Breast epithelium (tissue), 4 donors: ENCODE data around the gene IL37. TPM values are rescaled to one million over a fixed set of nuclear protein-coding genes. Genes with fewer than 3 reads are reported as not detected.
"Not testable (repeated sequence)": the region's sequence is repeated elsewhere in the genome, so short reads cannot be mapped to it uniquely, and the experiment has no call there.

Source experiments
- DNase-seq, 2 donors: peaks; one replicate each; pipeline ENCODE4 v3.0.0-alpha.2; 2019; ENCODE audit warnings: low spot score in 2 of 2
- H3K27ac ChIP-seq, 2 donors: fragments of 200-600 bp; sonication (generic) in 1 of 2; one replicate each; pipeline ENCODE4 v1.5.1; 2016 to 2019; ENCODE audit warnings: mild to moderate bottlenecking in 1 of 2
- H3K27me3 ChIP-seq, 2 donors: fragments of 200-600 bp; sonication (generic) in 1 of 2; one replicate each; pipeline versions ENCODE4 v1.5.1 to v1.6.0; 2017 to 2019; ENCODE audit warnings: control low read depth in 1 of 2, mild to moderate bottlenecking in 1 of 2
- H3K36me3 ChIP-seq: fragments of 200-600 bp; one replicate; pipeline ENCODE4 v1.5.1; 2019
- H3K4me1 ChIP-seq, 2 donors: fragments of 200-600 bp; sonication (generic); one replicate each; pipeline ENCODE4 v1.5.1; 2016 to 2019; ENCODE audit warnings: control low read depth in 1 of 2
- H3K4me3 ChIP-seq, 3 donors: fragments of 200-600 bp; sonication (generic); 1 replicate in 2 of 3; 2 replicates in 1 of 3; pipeline ENCODE4 v1.5.1; 2016 to 2019; ENCODE audit warnings: mild to moderate bottlenecking in 3 of 3, moderate library complexity in 2 of 3
- H3K9me3 ChIP-seq, 2 donors: fragments of 200-600 bp; sonication (generic) in 1 of 2; one replicate each; pipeline ENCODE4 v1.5.1; 2016 to 2019; ENCODE audit warnings: control low read depth in 1 of 2
- CTCF ChIP-seq, 3 donors: fragments of 450-650 bp; IDR thresholded peaks; one replicate each; pipeline ENCODE4 v1.5.1; 2016 to 2017; ENCODE audit warnings: antibody characterized with exemption in 3 of 3, mild to moderate bottlenecking in 3 of 3, moderate library complexity in 3 of 3
- POLR2A ChIP-seq: fragments of 450-650 bp; IDR thresholded peaks from one replicate; pipeline ENCODE4 v1.6.1; 2016; ENCODE audit warnings: antibody characterized with exemption, mild to moderate bottlenecking, moderate library complexity
- POLR2AphosphoS5 ChIP-seq, 3 donors: sonication (generic); formaldehyde crosslinking; IDR thresholded peaks; one replicate each; pipeline ENCODE4 v1.6.1; 2017; ENCODE audit warnings: antibody characterized with exemption in 3 of 3
- intact Hi-C: fragments of 100-400 bp; cut with DNase I; formaldehyde crosslinking; loops from one replicate; pipeline ENCODE4 v1.15.1; 2023; ENCODE audit warnings: low total_unique reads
- total RNA-seq, 3 donors: library from RNA; depleted of rRNA; stranded (reverse); fragments of >200 nt; gene quantifications; one replicate each; pipeline ENCODE4 v1.1.0, GENCODE V29; 2016

The IL37 gene
- total RNA-seq, 3 donors from 2014 or later: not detected

DNA sequence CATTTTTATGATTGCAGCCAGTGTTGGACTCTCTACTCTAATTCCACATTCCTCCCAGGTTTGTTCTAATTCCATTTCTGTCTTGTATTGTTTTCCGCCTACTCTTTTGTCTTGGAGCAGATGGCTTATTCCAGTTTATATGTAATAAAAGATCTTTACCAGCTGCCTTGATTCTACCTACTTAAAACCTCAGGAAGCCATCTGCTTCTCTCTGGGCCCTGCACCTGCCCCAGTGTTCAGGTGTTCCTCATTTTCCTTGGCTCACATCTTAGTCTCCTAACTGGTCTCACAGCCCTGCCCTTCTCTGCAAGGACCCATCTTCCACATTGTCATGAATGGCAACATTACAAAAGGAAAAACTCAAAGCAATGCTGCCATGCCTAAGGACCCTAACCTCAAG lies 21.0 kb upstream of the IL37 start:
- Histone ChIP-seq H3K27me3 (no peaks in the 10 kb centered on the region), H3K4me1 (no peaks in the 10 kb centered on the region), H3K27ac (no peak overlapping the region), H3K9me3 (no peaks in the 10 kb centered on the region), H3K4me3 (no peak overlapping the region), H3K36me3 (no peaks in the 10 kb centered on the region)
- DNase-seq: no peak
- intact Hi-C loops: no loop called here
- TF ChIP-seq POLR2AphosphoS5 (IDR thresholded peaks at IDR 0.05): no peak
- no peak for TF ChIP-seq CTCF (IDR thresholded peaks at IDR 0.05)
- TF ChIP-seq POLR2A: no peak

DNA sequence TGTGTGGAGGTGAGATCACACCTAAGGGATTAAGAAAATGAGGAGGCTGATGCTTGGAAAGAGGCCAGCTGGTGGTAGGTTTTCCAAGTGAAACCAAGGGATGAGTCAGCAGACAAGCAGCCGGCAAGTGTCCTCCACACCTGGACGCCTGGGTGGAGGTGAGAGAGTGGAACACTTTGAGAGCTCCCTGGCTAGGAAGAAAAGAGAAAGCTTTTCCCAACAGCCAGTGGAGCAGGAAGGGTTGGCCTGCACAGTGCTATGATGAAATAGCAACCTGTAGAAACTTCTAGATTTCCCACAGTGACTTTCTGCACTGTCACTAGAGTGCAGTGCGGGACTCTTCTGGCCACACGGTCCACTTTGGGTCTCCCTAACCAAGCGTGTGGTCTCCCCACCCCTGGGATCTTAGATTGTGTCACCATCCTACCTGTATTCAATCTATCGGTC lies 19.6 kb upstream of the IL37 start:
- TF ChIP-seq POLR2A (no peak), POLR2AphosphoS5 (IDR thresholded peaks at IDR 0.05) (no peak), CTCF (IDR thresholded peaks at IDR 0.05) (no peak)
- H3K36me3 ChIP-seq: no peaks in the 10 kb centered on the region

GRCh38 chr2:112893752-112894151 lies 17.2 kb upstream of the IL37 start:
- intact Hi-C loops: no loop called here
- Histone ChIP-seq H3K27ac (no peak overlapping the region), H3K4me1 (no peaks in the 10 kb centered on the region), H3K27me3 (peaks cover 0 to 5% of the 10 kb centered on the region in 2 donors), H3K4me3 (no peak overlapping the region), H3K36me3 (no peaks in the 10 kb centered on the region), H3K9me3 (no peaks in the 10 kb centered on the region)
- DNase-seq: no peak
- TF ChIP-seq CTCF (IDR thresholded peaks at IDR 0.05) (no peak), POLR2A (no peak), POLR2AphosphoS5 (IDR thresholded peaks at IDR 0.05) (no peak)

More for the DNA sequence above, 19.6 kb upstream of the IL37 start:
- Histone ChIP-seq H3K4me1 (no peaks in the 10 kb centered on the region), H3K27ac (peak overlapping the region in 1 of 2 donors; percentile 3), H3K27me3 (no peaks in the 10 kb centered on the region), H3K9me3 (no peaks in the 10 kb centered on the region), H3K4me3 (no peak overlapping the region)
- intact Hi-C loops: no loop called here
- peak in 1 of 2 donors; percentile 55 for DNase-seq

- intact Hi-C loops: no loop called here
- H3K27ac ChIP-seq: no peak overlapping the region
- TF ChIP-seq POLR2AphosphoS5 (IDR thresholded peaks at IDR 0.05): no peak
- no peak for TF ChIP-seq POLR2A
- no peak for TF ChIP-seq CTCF (IDR thresholded peaks at IDR 0.05)
- no peak overlapping the region for H3K4me3 ChIP-seq
- H3K9me3 ChIP-seq: no peaks in the 10 kb centered on the region
- H3K4me1 ChIP-seq: no peaks in the 10 kb centered on the region
- DNase-seq: no peak
- H3K36me3 ChIP-seq: no peaks in the 10 kb centered on the region
- H3K27me3 ChIP-seq: peaks cover 0 to 5% of the 10 kb centered on the region in 2 donors
Measured at GRCh38 chr2:112896909-112897623, 13.9 kb upstream of the IL37 start.

DNA sequence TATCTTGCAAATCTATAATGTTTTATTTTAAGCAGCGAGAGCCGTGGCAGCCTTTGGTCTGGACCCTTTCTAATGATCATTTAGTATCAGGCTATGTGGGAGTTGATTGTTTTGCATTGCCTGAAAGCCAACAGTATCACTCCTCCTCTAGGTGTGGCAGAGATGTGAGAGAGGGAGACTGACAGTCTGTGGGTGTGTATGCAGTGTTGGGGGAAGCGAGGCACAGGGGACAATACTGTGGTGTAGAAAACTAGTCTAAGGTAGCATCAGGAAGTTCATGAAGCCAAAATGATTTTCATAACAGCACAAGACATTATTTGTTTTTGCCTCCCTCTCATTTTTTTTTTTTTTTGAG lies 13.4 kb upstream of the IL37 start:
- no peak overlapping the region for H3K4me3 ChIP-seq
- no peaks in the 10 kb centered on the region for H3K4me1 ChIP-seq
- H3K27me3 ChIP-seq: peaks cover 0 to 5% of the 10 kb centered on the region in 2 donors
- intact Hi-C loops: no loop called here
- no peak for TF ChIP-seq POLR2A
- TF ChIP-seq POLR2AphosphoS5 (IDR thresholded peaks at IDR 0.05): no peak
- TF ChIP-seq CTCF (IDR thresholded peaks at IDR 0.05): no peak
- H3K27ac ChIP-seq: no peak overlapping the region
- DNase-seq: no peak
- H3K36me3 ChIP-seq: no peaks in the 10 kb centered on the region
- H3K9me3 ChIP-seq: no peaks in the 10 kb centered on the region

DNA sequence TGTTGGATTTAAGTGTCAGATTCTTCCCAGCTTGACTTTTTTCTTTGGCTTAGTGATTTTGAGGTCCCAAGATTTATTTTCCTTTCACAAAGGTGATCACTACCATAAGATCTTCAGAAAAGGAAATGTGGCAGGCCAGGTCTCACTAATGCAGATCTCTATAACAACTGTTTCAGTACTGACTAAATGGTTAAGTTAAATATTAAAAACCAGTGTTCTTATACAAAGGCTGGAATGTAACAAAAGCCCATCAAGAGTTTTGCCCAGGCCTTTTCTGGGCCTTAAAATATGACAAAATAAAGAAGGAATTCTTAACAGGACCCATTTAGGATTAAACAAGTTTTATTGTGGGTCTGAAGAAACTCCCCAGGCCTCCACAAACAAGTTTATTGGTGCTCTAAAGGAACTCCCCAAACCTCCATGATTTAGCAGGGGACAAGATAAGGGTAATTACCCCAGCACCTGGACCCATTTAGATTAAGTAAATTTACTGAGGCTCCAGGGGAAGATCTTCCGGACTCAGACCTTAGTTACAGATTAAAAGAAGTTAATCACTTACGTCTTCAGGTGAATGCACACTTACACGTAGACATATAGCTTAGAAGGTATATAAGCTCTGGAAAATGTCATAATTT lies 9.4 kb upstream of the IL37 start:
- H3K9me3 ChIP-seq, intact Hi-C loops, H3K36me3 ChIP-seq, H3K27me3 ChIP-seq, DNase-seq, H3K4me1 ChIP-seq, H3K27ac ChIP-seq, H3K4me3 ChIP-seq: not testable (repeated sequence)
